B cell (primary cell): ENCODE measurements around the gene MCRIP2. TPM values are rescaled to one million over a fixed set of nuclear protein-coding genes. Genes with fewer than 3 reads are reported as not detected.

Experiments used
- ATAC-seq: fragments of 200-7000 bp; cut with Tn5 transposase; one replicate; pipeline ENCODE4 v1.10.0; 2021; ENCODE audit warnings: low read depth, mild to moderate bottlenecking, moderate number of reproducible peaks, moderate library complexity
- CTCF ChIA-PET: fragments of 350-600 bp; sonication (Branson Sonifier 250); formaldehyde crosslinking; loops from one replicate; lab custom pipeline; 2021; ENCODE audit warnings: antibody characterized with exemption, inconsistent platforms; lab: Charles Lee
- POLR2A ChIA-PET: fragments of 350-600 bp; sonication (Branson Sonifier 250); formaldehyde crosslinking; loops from one replicate; lab custom pipeline; 2021; ENCODE audit warnings: antibody characterized with exemption; lab: Charles Lee
- DNase-seq: peaks from one replicate; pipeline ENCODE4 v3.0.0; 2013
- H2AFZ ChIP-seq: 2 replicates; pipeline ENCODE4 v1.6.1; 2012; ENCODE audit warnings: mild to moderate bottlenecking, low read depth, low read length; ENCODE audit not compliant: insufficient read depth, poor library complexity, severe bottlenecking
- H3K27ac ChIP-seq, 2 donors: 1 replicate in 1 of 2; 2 replicates in 1 of 2; pipeline ENCODE4 v1.5.1; 2012 to 2013; ENCODE audit warnings: low read length in 2 of 2, mild to moderate bottlenecking in 2 of 2, moderate library complexity in 1 of 2
- H3K27me3 ChIP-seq, 4 experiments: fragments of 200-600 bp in 1 of 4; sonication (generic) in 1 of 4; replicated peaks in 1 of 4; 1 replicate in 2 of 4; 2 replicates in 2 of 4; pipeline versions ENCODE4 v1.6.1 to v1.7.0; 2013 to 2016; ENCODE audit warnings: low read length in 3 of 4, mild to moderate bottlenecking in 2 of 4, mixed read lengths in 1 of 4, moderate library complexity in 1 of 4; ENCODE audit not compliant: insufficient read depth in 4 of 4, control insufficient read depth in 3 of 4; ENCODE audit errors: control extremely low read depth in 1 of 4
- H3K36me3 ChIP-seq, 2 experiments: replicated peaks in 1 of 2; 1 replicate in 1 of 2; 2 replicates in 1 of 2; pipeline versions ENCODE4 v1.6.1 to v1.7.1; 2013; ENCODE audit warnings: low read length in 1 of 2; ENCODE audit not compliant: insufficient read depth in 2 of 2, control insufficient read depth in 1 of 2; ENCODE audit errors: control extremely low read depth in 1 of 2, extremely low read depth in 1 of 2
- H3K4me1 ChIP-seq, 2 donors: fragments of 200-600 bp in 1 of 2; sonication (generic) in 1 of 2; 1 replicate in 1 of 2; 2 replicates in 1 of 2; pipeline versions ENCODE4 v1.5.1 to v1.6.1; 2013 to 2017; ENCODE audit warnings: low read length in 2 of 2; ENCODE audit not compliant: control insufficient read depth in 2 of 2, insufficient read depth in 2 of 2
- H3K4me2 ChIP-seq: replicated peaks from 2 replicates; pipeline ENCODE3; 2012; ENCODE audit warnings: mild to moderate bottlenecking, low read depth, low read length; ENCODE audit not compliant: poor library complexity, severe bottlenecking
- H3K4me3 ChIP-seq, 5 experiments: fragments of 200-600 bp in 1 of 5; sonication (generic) in 1 of 5; 1 replicate in 3 of 5; 2 replicates in 2 of 5; pipeline versions ENCODE4 v1.5.1 to v1.7.0; 2011 to 2016; ENCODE audit warnings: low read length in 4 of 5, mild to moderate bottlenecking in 4 of 5, low read depth in 2 of 5, control low read depth in 1 of 5, moderate library complexity in 1 of 5; ENCODE audit not compliant: insufficient read depth in 1 of 5; ENCODE audit errors: control extremely low read depth in 1 of 5, extremely low read depth in 1 of 5
- H3K79me2 ChIP-seq: fragments of 200-600 bp; sonication (generic); one replicate; pipeline ENCODE4 v1.6.0; 2016; ENCODE audit warnings: low read length; ENCODE audit not compliant: control insufficient read depth, insufficient read depth
- H3K9ac ChIP-seq: fragments of 200-600 bp; sonication (generic); 2 replicates; pipeline ENCODE4 v1.6.1; 2017; ENCODE audit warnings: mild to moderate bottlenecking, low read length, moderate library complexity
- H3K9me3 ChIP-seq, 3 donors: one replicate each; pipeline versions ENCODE4 v1.6.1 to v1.7.1; 2013; ENCODE audit warnings: low read length in 2 of 3; ENCODE audit not compliant: control insufficient read depth in 2 of 3, insufficient read depth in 1 of 3; ENCODE audit errors: control extremely low read depth in 1 of 3
- H4K20me1 ChIP-seq: 2 replicates; pipeline ENCODE4 v1.6.0; 2012; ENCODE audit warnings: mild to moderate bottlenecking, low read length; ENCODE audit not compliant: insufficient read depth, control insufficient read depth, poor library complexity, severe bottlenecking
- H3K27ac Mint-ChIP-seq: one replicate; pipeline ENCODE4 v1.8.0; 2021; ENCODE audit warnings: mixed read lengths
- H3K27me3 Mint-ChIP-seq: one replicate; pipeline ENCODE4 v1.8.0; 2021; ENCODE audit warnings: mixed read lengths
- H3K4me1 Mint-ChIP-seq: one replicate; pipeline ENCODE4 v1.8.0; 2021; ENCODE audit warnings: mixed read lengths
- H3K4me3 Mint-ChIP-seq: one replicate; pipeline ENCODE4 v1.8.0; 2021; ENCODE audit warnings: mixed read lengths
- H3K9me3 Mint-ChIP-seq: one replicate; pipeline ENCODE4 v1.8.0; 2022; ENCODE audit warnings: mixed read lengths; ENCODE audit not compliant: insufficient read depth
- EZH2 ChIP-seq: IDR thresholded peaks from 2 replicates; pipeline ENCODE4 v1.6.1; 2012; ENCODE audit warnings: borderline replicate concordance, low read depth, mild to moderate bottlenecking, moderate library complexity, low read length; ENCODE audit not compliant: insufficient read depth, poor library complexity, severe bottlenecking
- WGBS: methylation state at CpG from one replicate; pipeline ENCODE4 v1.1.5; 2013; ENCODE audit warnings: missing lambda C conversion rate; ENCODE audit not compliant: insufficient coverage; 5-methylcytosine and 5-hydroxymethylcytosine counted together
- intact Hi-C: fragments of 100-400 bp; cut with micrococcal nuclease; formaldehyde crosslinking; loops from one replicate; pipeline ENCODE4 v1.10.0; 2022
- polyA plus RNA-seq: library from polyadenylated mRNA; depleted of rRNA; stranded (reverse); fragments of >200 nt; gene quantifications from 2 replicates; pipeline ENCODE4 v1.2.3, GENCODE V29; 2012
- total RNA-seq, 2 donors: library from RNA; stranded (reverse); fragments of 120-200 nt in 1 of 2; gene quantifications; 1 replicate in 1 of 2; 2 replicates in 1 of 2; pipeline versions ENCODE4 v1.2.3 to v1.2.4, GENCODE V29; 2013 to 2022
- TF ChIP-seq, protein P1 (sequence below): fragments of 200-600 bp; IDR thresholded peaks from one replicate; pipeline ENCODE4 v1.8.0; 2022; ENCODE audit warnings: antibody characterized with exemption, mild to moderate bottlenecking

MCRIP2 gene
- total and polyA plus RNA-seq, 2 donors (not counting 1 experiment from before 2014, with no cell fraction given): 29.2 to 46.0 TPM

DNA sequence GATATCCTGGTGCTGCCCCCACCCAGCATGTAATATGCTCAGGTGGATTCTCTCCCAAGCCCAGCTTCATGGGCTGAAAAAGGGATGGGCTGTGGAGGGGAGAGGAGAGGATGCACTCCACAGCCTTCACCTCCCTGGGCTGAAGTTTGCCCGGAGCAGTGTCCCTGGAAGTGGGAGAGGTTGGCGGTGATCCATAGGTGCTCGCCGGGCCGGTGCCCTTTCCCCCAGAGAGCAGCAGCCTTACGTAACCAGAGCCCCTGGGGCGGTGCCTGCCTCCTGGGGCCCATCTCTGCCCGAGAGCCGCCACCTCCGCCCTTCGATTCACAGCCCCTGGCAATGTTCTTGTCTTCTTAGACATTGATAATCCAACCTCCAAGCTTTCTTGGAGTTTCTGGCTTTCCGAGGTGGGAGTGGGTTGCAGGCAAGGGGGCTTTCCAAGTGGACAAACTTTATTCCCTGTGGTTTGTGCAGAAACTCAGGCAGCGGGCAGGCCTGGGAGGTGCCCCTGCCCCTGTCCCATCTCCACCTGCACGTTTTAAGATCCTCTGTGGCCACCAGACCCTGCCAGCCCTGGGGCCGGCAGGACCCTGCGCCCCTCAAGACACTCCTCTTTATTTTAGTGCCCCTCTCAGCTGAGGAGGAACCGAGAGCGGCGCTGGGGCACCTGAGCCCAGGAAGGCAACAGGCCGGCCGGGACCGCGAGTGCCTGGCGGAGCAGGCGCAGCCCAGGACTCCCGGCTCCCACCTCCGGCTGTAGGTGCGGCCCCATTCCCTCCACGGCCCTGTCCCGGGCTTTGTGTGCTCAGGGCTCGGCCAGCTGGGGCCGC lies 4.4 kb downstream of the MCRIP2 start:
- Histone ChIP-seq H3K27ac (no peak overlapping the region), H3K36me3 (no peaks in the 10 kb centered on the region), H3K9ac (no peak overlapping the region), H2AFZ (no peak overlapping the region), H3K4me3 (no peak overlapping the region), H3K9me3 (peaks cover 0 to 2% (median 0%) of the 10 kb centered on the region in 3 donors), H3K4me2 (no peak overlapping the region), H3K27me3 (no peaks in the 10 kb centered on the region), H3K4me1 (peaks cover 26 to 35% of the 10 kb centered on the region in 2 donors), H3K79me2 (peaks cover 14% of the 10 kb centered on the region), H4K20me1 (peaks cover 14% of the 10 kb centered on the region)
- ChIA-PET CTCF (no interaction called here), POLR2A (interaction anchor here (0.5 kb wide), 1 partner anchor 60 kb away, joined by 3 read pairs; no protein-coding TSS in a partner anchor)
- Mint-ChIP-seq H3K9me3 (no peaks in the 10 kb centered on the region), H3K4me1 (peaks cover 19% of the 10 kb centered on the region), H3K4me3 (no peak overlapping the region), H3K27me3 (no peaks in the 10 kb centered on the region), H3K27ac (no peak overlapping the region)
- DNase-seq (no peak), ATAC-seq (no peak)
- no peak for TF ChIP-seq EZH2
- TF ChIP-seq, protein P1, sequence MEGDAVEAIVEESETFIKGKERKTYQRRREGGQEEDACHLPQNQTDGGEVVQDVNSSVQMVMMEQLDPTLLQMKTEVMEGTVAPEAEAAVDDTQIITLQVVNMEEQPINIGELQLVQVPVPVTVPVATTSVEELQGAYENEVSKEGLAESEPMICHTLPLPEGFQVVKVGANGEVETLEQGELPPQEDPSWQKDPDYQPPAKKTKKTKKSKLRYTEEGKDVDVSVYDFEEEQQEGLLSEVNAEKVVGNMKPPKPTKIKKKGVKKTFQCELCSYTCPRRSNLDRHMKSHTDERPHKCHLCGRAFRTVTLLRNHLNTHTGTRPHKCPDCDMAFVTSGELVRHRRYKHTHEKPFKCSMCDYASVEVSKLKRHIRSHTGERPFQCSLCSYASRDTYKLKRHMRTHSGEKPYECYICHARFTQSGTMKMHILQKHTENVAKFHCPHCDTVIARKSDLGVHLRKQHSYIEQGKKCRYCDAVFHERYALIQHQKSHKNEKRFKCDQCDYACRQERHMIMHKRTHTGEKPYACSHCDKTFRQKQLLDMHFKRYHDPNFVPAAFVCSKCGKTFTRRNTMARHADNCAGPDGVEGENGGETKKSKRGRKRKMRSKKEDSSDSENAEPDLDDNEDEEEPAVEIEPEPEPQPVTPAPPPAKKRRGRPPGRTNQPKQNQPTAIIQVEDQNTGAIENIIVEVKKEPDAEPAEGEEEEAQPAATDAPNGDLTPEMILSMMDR: no peak
- WGBS: 95% methylated on average over 31 of the region's 32 CpGs
- intact Hi-C loops: no loop called here

DNA sequence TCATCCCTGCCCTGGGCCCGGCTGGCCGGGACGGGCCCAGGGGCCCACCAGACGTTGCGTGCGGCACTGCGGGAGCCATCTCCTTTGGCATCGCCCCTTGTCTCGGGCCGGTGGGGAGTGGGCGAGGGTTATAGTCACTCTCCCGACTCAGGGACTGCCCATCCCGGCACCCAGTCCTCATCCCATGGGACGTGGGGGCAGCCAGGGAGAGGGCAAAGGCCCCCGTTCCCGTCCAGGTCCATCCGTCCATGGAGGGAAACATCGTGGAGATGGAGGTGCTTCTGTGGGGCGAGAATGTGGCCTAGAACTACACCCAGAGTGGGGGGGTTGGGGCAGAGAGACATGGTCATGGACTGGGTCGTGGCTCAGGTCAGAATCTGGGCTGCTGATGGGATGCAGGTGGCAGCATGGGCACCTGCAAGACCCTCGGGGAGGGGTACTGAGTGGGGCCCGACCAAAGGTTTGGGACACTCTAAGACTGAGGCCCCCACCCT lies 5.1 kb downstream of the MCRIP2 start:
- peaks cover 14% of the 10 kb centered on the region for H4K20me1 ChIP-seq
- no peaks in the 10 kb centered on the region for H3K27me3 ChIP-seq
- no peak for ATAC-seq
- ChIA-PET POLR2A (interaction anchor here (1.2 kb wide), 1 partner anchor 11 kb away, joined by 4 read pairs; the partner anchor contains the start of gene METTL26), CTCF (no interaction called here)
- H3K4me3 ChIP-seq: no peak overlapping the region
- H3K4me2 ChIP-seq: no peak overlapping the region
- TF ChIP-seq, protein P1: no peak
- TF ChIP-seq EZH2: no peak
- Mint-ChIP-seq H3K27ac (peak overlapping the region; percentile 59), H3K4me3 (no peak overlapping the region), H3K9me3 (no peaks in the 10 kb centered on the region), H3K4me1 (peaks cover 19% of the 10 kb centered on the region), H3K27me3 (no peaks in the 10 kb centered on the region)
- peaks cover 14% of the 10 kb centered on the region for H3K79me2 ChIP-seq
- H3K27ac ChIP-seq: no peak overlapping the region
- H3K9me3 ChIP-seq: peaks cover 0 to 2% (median 0%) of the 10 kb centered on the region in 3 donors
- no peaks in the 10 kb centered on the region for H3K36me3 ChIP-seq
- no peak overlapping the region for H3K9ac ChIP-seq
- intact Hi-C loops: no loop called here
- H3K4me1 ChIP-seq: peaks cover 22 to 30% of the 10 kb centered on the region in 2 donors
- no peak for DNase-seq
- H2AFZ ChIP-seq: no peak overlapping the region
- WGBS: 93% methylated on average over 18 of the region's 22 CpGs
